H1 (cell line): ENCODE data around the gene GPC3. TPM values are rescaled to one million over a fixed set of nuclear protein-coding genes. Genes with fewer than 3 reads are reported as not detected.

Source experiments
- CTCF ChIA-PET: fragments of 300-600 bp; sonication (Branson Sonifier 250); formaldehyde crosslinking; loops from one replicate; lab custom pipeline; 2021; ENCODE audit not compliant: partially characterized antibody; lab: Charles Lee
- POLR2A ChIA-PET: fragments of 300-600 bp; sonication (Branson Sonifier 250); formaldehyde crosslinking; loops from one replicate; lab custom pipeline; 2021; ENCODE audit warnings: inconsistent platforms; ENCODE audit not compliant: partially characterized antibody; lab: Charles Lee
- DNase-seq, 2 experiments: peaks; one replicate each; pipeline versions ENCODE4 v3.0.0 to v3.0.0-alpha.2; 2010 to 2022; ENCODE audit warnings: low spot score in 2 of 2, low read depth in 1 of 2, mixed read lengths in 1 of 2
- FAIRE-seq: peaks from 2 replicates; lab custom pipeline; 2011; peaks lifted over from hg19 to GRCh38; lab: Jason Lieb, UNC
- H2AFZ ChIP-seq: 2 replicates; pipeline ENCODE4 v1.8.1; 2012; ENCODE audit warnings: low read length, inconsistent platforms
- H2AK5ac ChIP-seq: 2 replicates; pipeline ENCODE4 v1.6.1; 2013; ENCODE audit warnings: low read depth, low read length
- H2BK120ac ChIP-seq: replicated peaks from 2 replicates; pipeline ENCODE3; 2013; ENCODE audit warnings: low read depth, low read length, inconsistent platforms
- H2BK12ac ChIP-seq: 2 replicates; pipeline ENCODE4 v1.6.1; 2013; ENCODE audit warnings: low read depth, low read length
- H2BK15ac ChIP-seq: 2 replicates; pipeline ENCODE4 v1.6.1; 2013; ENCODE audit warnings: low read length
- H2BK20ac ChIP-seq: 2 replicates; pipeline ENCODE4 v1.6.1; 2013; ENCODE audit warnings: low read length
- H2BK5ac ChIP-seq: 2 replicates; pipeline ENCODE4 v1.6.1; 2013; ENCODE audit warnings: low read depth, low read length
- H3K14ac ChIP-seq: 2 replicates; pipeline ENCODE4 v1.6.1; 2013; ENCODE audit warnings: inconsistent platforms; ENCODE audit not compliant: insufficient read length
- H3K18ac ChIP-seq: 2 replicates; pipeline ENCODE4 v1.6.1; 2013; ENCODE audit warnings: low read length; ENCODE audit errors: extremely low read depth
- H3K23ac ChIP-seq: 2 replicates; pipeline ENCODE4 v1.6.1; 2013; ENCODE audit warnings: inconsistent platforms; ENCODE audit not compliant: insufficient read length
- H3K23me2 ChIP-seq: 2 replicates; pipeline ENCODE4 v1.6.1; 2013; ENCODE audit warnings: low read depth, low read length
- H3K27ac ChIP-seq: 2 replicates; pipeline ENCODE4 v1.6.1; 2011; ENCODE audit warnings: low read depth, low read length, inconsistent platforms
- H3K27me3 ChIP-seq, 4 experiments: replicated peaks in 1 of 4; 1 replicate in 1 of 4; 2 replicates in 3 of 4; pipeline versions ENCODE4 v1.6.1 to v1.8.1; 2011 to 2013; ENCODE audit warnings: low read length in 3 of 4, mild to moderate bottlenecking in 3 of 4, inconsistent platforms in 2 of 4, mixed read lengths in 2 of 4, moderate library complexity in 1 of 4; ENCODE audit not compliant: control insufficient read depth in 3 of 4, insufficient read depth in 3 of 4; ENCODE audit errors: extremely low read depth in 1 of 4
- H3K36me3 ChIP-seq, 4 experiments: 2 replicates each; pipeline versions ENCODE4 v1.6.1 to v1.8.1; 2011 to 2013; ENCODE audit warnings: mild to moderate bottlenecking in 4 of 4, low read length in 3 of 4, moderate library complexity in 2 of 4, control low read depth in 1 of 4, inconsistent platforms in 1 of 4; ENCODE audit not compliant: insufficient read depth in 4 of 4, control insufficient read depth in 2 of 4
- H3K4ac ChIP-seq: replicated peaks from 2 replicates; pipeline ENCODE3; 2013; ENCODE audit warnings: low read length, low read depth, mixed read lengths, inconsistent platforms; ENCODE audit not compliant: insufficient read length
- H3K4me1 ChIP-seq, 4 experiments: replicated peaks in 1 of 4; 1 replicate in 1 of 4; 2 replicates in 3 of 4; pipeline versions ENCODE4 v1.6.1 to v1.8.1; 2011 to 2013; ENCODE audit warnings: low read length in 3 of 4, inconsistent platforms in 2 of 4, mixed read lengths in 1 of 4; ENCODE audit not compliant: insufficient read depth in 4 of 4, control insufficient read depth in 3 of 4
- H3K4me2 ChIP-seq, 2 experiments: 2 replicates each; pipeline versions ENCODE4 v1.6.1 to v1.8.1; 2011 to 2013; ENCODE audit warnings: low read depth in 2 of 2, low read length in 2 of 2, control low read depth in 1 of 2, inconsistent platforms in 1 of 2, mild to moderate bottlenecking in 1 of 2; ENCODE audit not compliant: insufficient read depth in 1 of 2
- H3K4me3 ChIP-seq, 4 experiments: fragments of 200-600, 300-600 bp in 1 of 4; sonication (generic), shearing (Covaris generic), sonication (Bioruptor Twin) in 1 of 4; 2 replicates each; pipeline versions ENCODE4 v1.5.1 to v1.8.1; 2011 to 2016; ENCODE audit warnings: low read length in 4 of 4, low read depth in 3 of 4, control low read depth in 2 of 4, inconsistent platforms in 2 of 4, mild to moderate bottlenecking in 2 of 4, mixed read lengths in 1 of 4, moderate library complexity in 1 of 4; ENCODE audit not compliant: insufficient read depth in 2 of 4; ENCODE audit errors: extremely low read depth in 1 of 4
- H3K56ac ChIP-seq: replicated peaks from 2 replicates; pipeline ENCODE3; 2013; ENCODE audit warnings: low read depth, mild to moderate bottlenecking, mixed read lengths, low read length, inconsistent platforms; ENCODE audit not compliant: insufficient read length
- H3K79me1 ChIP-seq: 2 replicates; pipeline ENCODE4 v1.6.1; 2013; ENCODE audit warnings: low read depth, low read length, control low read depth
- H3K79me2 ChIP-seq, 2 experiments: 2 replicates each; pipeline versions ENCODE4 v1.6.1 to v1.8.1; 2012 to 2013; ENCODE audit warnings: low read length in 2 of 2, mild to moderate bottlenecking in 2 of 2, inconsistent platforms in 1 of 2; ENCODE audit not compliant: insufficient read depth in 2 of 2, control insufficient read depth in 1 of 2
- H3K9ac ChIP-seq, 4 experiments: replicated peaks in 1 of 4; 1 replicate in 1 of 4; 2 replicates in 3 of 4; pipeline versions ENCODE4 v1.6.1 to v1.8.1; 2011 to 2013; ENCODE audit warnings: low read depth in 3 of 4, low read length in 3 of 4, control low read depth in 2 of 4, mild to moderate bottlenecking in 2 of 4, moderate library complexity in 2 of 4, inconsistent platforms in 1 of 4; ENCODE audit errors: extremely low read depth in 1 of 4
- H3K9me3 ChIP-seq, 2 experiments: 2 replicates each; pipeline versions ENCODE4 v1.6.1 to v1.8.1; 2012 to 2013; ENCODE audit warnings: mild to moderate bottlenecking in 2 of 2, moderate library complexity in 2 of 2, control low read depth in 1 of 2, inconsistent platforms in 1 of 2, low read depth in 1 of 2, low read length in 1 of 2, mixed read lengths in 1 of 2; ENCODE audit not compliant: insufficient read depth in 2 of 2
- H4K20me1 ChIP-seq, 2 experiments: replicated peaks in 1 of 2; 2 replicates each; pipeline versions ENCODE3 to v1.8.1; 2011 to 2013; ENCODE audit warnings: inconsistent platforms in 2 of 2, low read length in 2 of 2, mild to moderate bottlenecking in 1 of 2; ENCODE audit not compliant: insufficient read depth in 2 of 2, control insufficient read depth in 1 of 2
- H4K5ac ChIP-seq: 2 replicates; pipeline ENCODE4 v1.6.1; 2013; ENCODE audit warnings: low read length, low read depth, mixed read lengths, inconsistent platforms; ENCODE audit not compliant: insufficient read length
- H4K8ac ChIP-seq: 2 replicates; pipeline ENCODE4 v1.8.0; 2013; ENCODE audit warnings: mild to moderate bottlenecking, moderate library complexity, low read length, inconsistent platforms; ENCODE audit not compliant: insufficient read depth; ENCODE audit errors: extremely low read depth
- H4K91ac ChIP-seq: replicated peaks from 2 replicates; pipeline ENCODE3; 2013; ENCODE audit warnings: low read length, mixed read lengths, inconsistent platforms; ENCODE audit not compliant: insufficient read length
- CHD1 ChIP-seq: IDR thresholded peaks from 2 replicates; pipeline ENCODE4 v1.6.1; 2012; ENCODE audit warnings: low read depth, low read length, improper control_type of control experiment
- GTF2F1 ChIP-seq: IDR thresholded peaks from 2 replicates; pipeline ENCODE4 v1.6.1; 2012; ENCODE audit warnings: low read depth, low read length, improper control_type of control experiment, borderline replicate concordance
- KDM1A ChIP-seq: fragments of 200-600, 300-600 bp; sonication (generic); IDR thresholded peaks from 2 replicates; pipeline ENCODE4 v1.7.1; 2016; ENCODE audit warnings: mild to moderate bottlenecking, low read length, borderline replicate concordance
- PHF8 ChIP-seq: fragments of 200-600 bp; sonication (generic); conservative IDR thresholded peaks from 2 replicates; pipeline ENCODE4 v1.7.1; 2012; ENCODE audit warnings: low read depth, mild to moderate bottlenecking, inconsistent platforms, low read length, moderate library complexity
- RBBP5 ChIP-seq: IDR thresholded peaks from 2 replicates; pipeline ENCODE4 v1.7.1; 2012; ENCODE audit warnings: low read depth, mild to moderate bottlenecking, inconsistent platforms, low read length, moderate library complexity, borderline replicate concordance
- RNF2 ChIP-seq: fragments of 200-900, 300-1000 bp; sonication (generic); IDR thresholded peaks from 2 replicates; pipeline ENCODE4 v1.7.1; 2016; ENCODE audit warnings: borderline replicate concordance, low read depth, mild to moderate bottlenecking, antibody characterized with exemption, low read length; ENCODE audit not compliant: poor library complexity, severe bottlenecking; ENCODE audit errors: missing control alignments
- WGBS, 2 experiments: shearing (Covaris generic) in 1 of 2; methylation state at CpG; one replicate each; pipeline versions ENCODE4 v1.1.6 to v1.1.7; 2013 to 2015; ENCODE audit warnings: low lambda C conversion rate in 2 of 2, mixed read lengths in 2 of 2, inconsistent platforms in 1 of 2, low coverage in 1 of 2, missing lambda C conversion rate in 1 of 2; ENCODE audit not compliant: insufficient replicate concordance in 2 of 2, insufficient coverage in 1 of 2, insufficient read length in 1 of 2; ENCODE audit errors: extremely low coverage in 1 of 2, missing lambda C conversion rate in 1 of 2; 5-methylcytosine and 5-hydroxymethylcytosine counted together
- polyA plus RNA-seq, 7 experiments: library from polyadenylated mRNA; depleted of rRNA in 3 of 7; stranded (reverse) in 5 of 7; unstranded in 2 of 7; fragments of >200 nt in 5 of 7; fragments of 200-250 nt in 2 of 7; gene quantifications; 1 replicate in 5 of 7; 2 replicates in 1 of 7; 4 replicates in 1 of 7; pipeline versions ENCODE4 v1.2.1 to v1.2.3, GENCODE V29; 2011 to 2013; ENCODE audit warnings: missing spikeins in 2 of 7, mixed read lengths in 2 of 7
- total RNA-seq: library from RNA; stranded (reverse); fragmentation: NEBNext Ultra II Directional; extraction: Animal tissue kit (Norgen Biotek cat#: 25700); gene quantifications from 2 replicates; pipeline ENCODE4 v1.2.1, GENCODE V29; 2021
- TF ChIP-seq, protein P1 (sequence below): IDR thresholded peaks from 2 replicates; pipeline ENCODE4 v1.6.1; 2011; ENCODE audit warnings: low read length, improper control_type of control experiment
- TF ChIP-seq, protein P2 (sequence below), 3 experiments: IDR thresholded peaks; 1 replicate in 2 of 3; 2 replicates in 1 of 3; pipeline versions ENCODE4 v1.5.1 to v1.6.1; 2011; ENCODE audit warnings: low read length in 3 of 3, mild to moderate bottlenecking in 3 of 3, inconsistent platforms in 2 of 3, low read depth in 1 of 3, moderate library complexity in 1 of 3; ENCODE audit not compliant: insufficient read depth in 1 of 3; ENCODE audit errors: control extremely low read depth in 1 of 3

The GPC3 gene
- total and polyA plus RNA-seq, 2 of the 8 experiments (the other 6 are each of a cell fraction or from before 2014, with no cell fraction given): 64.8 to 71.9 TPM

DNA sequence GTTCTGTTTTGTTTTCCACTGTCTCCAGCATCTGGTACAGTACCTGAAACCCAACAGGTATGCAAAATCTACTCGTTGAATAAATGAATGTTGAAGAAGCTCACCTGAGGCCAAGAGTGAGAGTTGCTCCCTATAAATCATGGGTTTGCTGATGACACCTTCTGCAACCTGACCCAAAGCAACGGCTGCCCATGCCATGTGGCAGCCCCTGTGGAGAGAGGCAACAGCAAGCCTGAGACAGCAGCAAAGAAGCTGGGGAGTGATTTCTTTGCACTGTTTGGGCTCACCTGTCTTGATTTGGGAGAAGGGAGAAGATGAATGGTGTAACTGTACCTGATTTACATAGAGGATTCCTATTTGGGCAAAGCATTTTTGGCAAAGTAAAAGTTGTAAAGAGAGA lies 450.3 kb downstream of the GPC3 start:
- H3K4ac ChIP-seq: no peak overlapping the region
- H2BK5ac ChIP-seq: no peak overlapping the region
- no peaks in the 10 kb centered on the region; a peak in 1 of 7 replicates for H3K4me1 ChIP-seq
- H3K9me3 ChIP-seq: no peaks in the 10 kb centered on the region
- WGBS, 2 experiments: 85% methylated on average over 2 of the region's 2 CpGs; no CpG with 5 or more reads in 1 of the 2 experiments
- no peak overlapping the region for H3K9ac ChIP-seq
- H3K14ac ChIP-seq: no peak overlapping the region
- no peak overlapping the region for H2BK12ac ChIP-seq
- H3K4me3 ChIP-seq: no peak overlapping the region
- H3K79me2 ChIP-seq: no peaks in the 10 kb centered on the region
- no peak overlapping the region for H4K5ac ChIP-seq
- H3K23ac ChIP-seq: no peak overlapping the region
- no peak overlapping the region for H3K27ac ChIP-seq
- no peak overlapping the region for H2BK20ac ChIP-seq
- CTCF ChIA-PET: no interaction called here
- no peak overlapping the region for H4K8ac ChIP-seq
- H3K23me2 ChIP-seq: no peaks in the 10 kb centered on the region
- H3K27me3 ChIP-seq: no peaks in the 10 kb centered on the region
- H3K4me2 ChIP-seq: no peak overlapping the region
- peaks cover 0 to 4% (median 0%) of the 10 kb centered on the region in 4 experiments; a peak in 1 of 8 replicates for H3K36me3 ChIP-seq
- POLR2A ChIA-PET: no interaction called here
- no peak for FAIRE-seq
- H2BK120ac ChIP-seq: no peak overlapping the region
- no peaks in the 10 kb centered on the region for H3K79me1 ChIP-seq
- no peak overlapping the region for H4K91ac ChIP-seq
- no peak overlapping the region for H3K56ac ChIP-seq
- H3K18ac ChIP-seq: no peak overlapping the region
- no peaks in the 10 kb centered on the region for H4K20me1 ChIP-seq
- H2AFZ ChIP-seq: no peak overlapping the region
- no peak overlapping the region for H2BK15ac ChIP-seq
- DNase-seq: no peak
- H2AK5ac ChIP-seq: no peak overlapping the region
- TF ChIP-seq KDM1A: no peak
- TF ChIP-seq RBBP5: no peak
- TF ChIP-seq PHF8: no peak
- no peak for TF ChIP-seq GTF2F1
- TF ChIP-seq, protein P1, sequence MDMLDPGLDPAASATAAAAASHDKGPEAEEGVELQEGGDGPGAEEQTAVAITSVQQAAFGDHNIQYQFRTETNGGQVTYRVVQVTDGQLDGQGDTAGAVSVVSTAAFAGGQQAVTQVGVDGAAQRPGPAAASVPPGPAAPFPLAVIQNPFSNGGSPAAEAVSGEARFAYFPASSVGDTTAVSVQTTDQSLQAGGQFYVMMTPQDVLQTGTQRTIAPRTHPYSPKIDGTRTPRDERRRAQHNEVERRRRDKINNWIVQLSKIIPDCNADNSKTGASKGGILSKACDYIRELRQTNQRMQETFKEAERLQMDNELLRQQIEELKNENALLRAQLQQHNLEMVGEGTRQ: no peak
- TF ChIP-seq CHD1: no peak
- TF ChIP-seq, protein P2, sequence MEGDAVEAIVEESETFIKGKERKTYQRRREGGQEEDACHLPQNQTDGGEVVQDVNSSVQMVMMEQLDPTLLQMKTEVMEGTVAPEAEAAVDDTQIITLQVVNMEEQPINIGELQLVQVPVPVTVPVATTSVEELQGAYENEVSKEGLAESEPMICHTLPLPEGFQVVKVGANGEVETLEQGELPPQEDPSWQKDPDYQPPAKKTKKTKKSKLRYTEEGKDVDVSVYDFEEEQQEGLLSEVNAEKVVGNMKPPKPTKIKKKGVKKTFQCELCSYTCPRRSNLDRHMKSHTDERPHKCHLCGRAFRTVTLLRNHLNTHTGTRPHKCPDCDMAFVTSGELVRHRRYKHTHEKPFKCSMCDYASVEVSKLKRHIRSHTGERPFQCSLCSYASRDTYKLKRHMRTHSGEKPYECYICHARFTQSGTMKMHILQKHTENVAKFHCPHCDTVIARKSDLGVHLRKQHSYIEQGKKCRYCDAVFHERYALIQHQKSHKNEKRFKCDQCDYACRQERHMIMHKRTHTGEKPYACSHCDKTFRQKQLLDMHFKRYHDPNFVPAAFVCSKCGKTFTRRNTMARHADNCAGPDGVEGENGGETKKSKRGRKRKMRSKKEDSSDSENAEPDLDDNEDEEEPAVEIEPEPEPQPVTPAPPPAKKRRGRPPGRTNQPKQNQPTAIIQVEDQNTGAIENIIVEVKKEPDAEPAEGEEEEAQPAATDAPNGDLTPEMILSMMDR (IDR thresholded peaks at IDR 0.05; ENCODE audit: control extremely low read depth in 1 of 3, insufficient read depth in 1 of 3, low read depth in 1 of 3, low read length in 3 of 3): no peak
- no peak for TF ChIP-seq RNF2
